ENCODE data around the gene PROM2.
"Not testable (repeated sequence)": the region's sequence is repeated elsewhere in the genome, so short reads cannot be mapped to it uniquely, and the experiment has no call there.

The PROM2 gene

DNA sequence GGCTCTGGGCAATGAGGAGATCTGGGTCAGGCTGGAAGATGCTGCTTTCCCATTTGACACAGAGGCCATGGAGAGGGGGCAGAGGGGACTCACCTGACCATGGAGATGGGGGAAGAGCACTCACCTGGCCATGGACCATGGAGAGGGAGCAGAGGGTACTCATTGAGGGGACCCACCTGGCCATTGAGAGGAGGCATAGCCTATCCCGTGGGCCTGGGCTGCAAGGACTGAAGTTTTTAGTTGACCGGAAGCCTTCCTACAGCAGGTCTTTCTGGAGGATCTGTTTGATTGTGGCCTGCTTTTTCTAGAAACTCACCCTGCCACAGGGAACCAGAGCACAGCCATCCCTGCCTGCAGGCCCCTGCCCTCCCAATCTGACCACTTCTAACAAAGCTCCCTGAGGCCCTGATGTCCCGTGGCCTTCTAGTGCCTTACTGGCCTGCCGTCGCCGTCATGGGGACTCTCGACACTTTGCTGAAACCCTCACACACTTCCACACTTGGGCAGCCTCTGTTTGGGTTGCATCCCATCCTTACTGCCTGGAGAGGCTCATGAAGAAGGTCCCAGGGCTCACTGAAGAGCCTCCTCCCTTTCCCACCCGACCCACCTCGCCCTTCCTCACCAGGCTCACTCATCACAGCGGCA, 5.1 kb upstream of the PROM2 start:
- TF ChIP-seq, protein P1, sequence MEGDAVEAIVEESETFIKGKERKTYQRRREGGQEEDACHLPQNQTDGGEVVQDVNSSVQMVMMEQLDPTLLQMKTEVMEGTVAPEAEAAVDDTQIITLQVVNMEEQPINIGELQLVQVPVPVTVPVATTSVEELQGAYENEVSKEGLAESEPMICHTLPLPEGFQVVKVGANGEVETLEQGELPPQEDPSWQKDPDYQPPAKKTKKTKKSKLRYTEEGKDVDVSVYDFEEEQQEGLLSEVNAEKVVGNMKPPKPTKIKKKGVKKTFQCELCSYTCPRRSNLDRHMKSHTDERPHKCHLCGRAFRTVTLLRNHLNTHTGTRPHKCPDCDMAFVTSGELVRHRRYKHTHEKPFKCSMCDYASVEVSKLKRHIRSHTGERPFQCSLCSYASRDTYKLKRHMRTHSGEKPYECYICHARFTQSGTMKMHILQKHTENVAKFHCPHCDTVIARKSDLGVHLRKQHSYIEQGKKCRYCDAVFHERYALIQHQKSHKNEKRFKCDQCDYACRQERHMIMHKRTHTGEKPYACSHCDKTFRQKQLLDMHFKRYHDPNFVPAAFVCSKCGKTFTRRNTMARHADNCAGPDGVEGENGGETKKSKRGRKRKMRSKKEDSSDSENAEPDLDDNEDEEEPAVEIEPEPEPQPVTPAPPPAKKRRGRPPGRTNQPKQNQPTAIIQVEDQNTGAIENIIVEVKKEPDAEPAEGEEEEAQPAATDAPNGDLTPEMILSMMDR (IDR thresholded peaks at IDR 0.05; ENCODE audit: low read depth, low read length, missing control alignments) = no peak
- no peak for DNase-seq (ENCODE audit: low read depth)
- no peak overlapping the region for H3K4me3 ChIP-seq (ENCODE audit: low read depth, low read length)

DNA sequence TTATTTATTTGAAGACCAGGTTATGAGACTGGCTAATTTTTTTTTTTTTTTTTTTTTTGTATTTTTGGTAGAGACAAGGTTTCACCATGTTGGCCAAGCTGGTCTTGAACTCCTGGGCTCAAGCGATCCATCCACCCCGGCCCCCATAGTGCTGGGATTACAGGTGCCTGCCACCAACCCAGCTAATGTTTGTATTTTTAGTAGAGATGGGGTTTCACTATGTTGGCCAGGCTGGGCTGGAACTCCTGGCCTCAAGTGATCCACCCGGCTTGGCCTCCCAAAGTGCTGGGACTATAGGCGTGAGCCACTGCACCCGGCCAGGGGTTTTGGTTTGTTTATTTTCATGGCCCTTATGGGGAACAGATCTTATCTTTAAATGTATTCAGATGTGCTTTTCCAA, 4.5 kb upstream of the PROM2 start:
- DNase-seq (ENCODE audit: low read depth); H3K4me3 ChIP-seq (ENCODE audit: low read depth, low read length): not testable (repeated sequence)

DNA sequence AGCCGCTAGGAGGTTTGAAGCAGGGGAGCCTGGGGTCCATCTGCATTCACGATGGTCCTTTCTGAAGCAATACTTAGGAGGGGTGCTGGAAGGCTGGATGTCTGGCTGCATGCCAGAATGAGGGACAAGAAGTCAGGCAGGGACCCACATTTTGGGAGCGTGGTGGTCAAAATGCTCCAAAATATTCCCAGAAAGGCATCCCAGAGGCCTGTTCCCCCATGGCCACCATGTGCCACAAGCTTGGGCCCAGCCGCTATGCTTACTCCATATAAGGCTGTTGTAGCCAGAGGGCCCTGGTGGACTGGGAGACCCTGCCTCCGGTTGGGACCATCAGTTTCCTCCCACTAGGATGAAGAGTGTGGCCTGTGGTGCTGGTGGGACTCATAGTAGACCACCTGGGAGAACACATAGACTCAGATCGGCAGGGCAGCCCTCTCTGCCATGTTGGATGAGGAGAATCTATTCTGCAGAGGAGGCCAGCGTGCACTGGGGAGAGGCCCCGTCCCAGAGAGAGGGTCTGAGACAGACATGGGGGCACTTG, 3.6 kb upstream of the PROM2 start:
- no peak for DNase-seq (ENCODE audit: low read depth)
- no peak overlapping the region for H3K4me3 ChIP-seq (ENCODE audit: low read depth, low read length)
- TF ChIP-seq, protein P1 (IDR thresholded peaks at IDR 0.05; ENCODE audit: low read depth, low read length, missing control alignments) = no peak

DNA sequence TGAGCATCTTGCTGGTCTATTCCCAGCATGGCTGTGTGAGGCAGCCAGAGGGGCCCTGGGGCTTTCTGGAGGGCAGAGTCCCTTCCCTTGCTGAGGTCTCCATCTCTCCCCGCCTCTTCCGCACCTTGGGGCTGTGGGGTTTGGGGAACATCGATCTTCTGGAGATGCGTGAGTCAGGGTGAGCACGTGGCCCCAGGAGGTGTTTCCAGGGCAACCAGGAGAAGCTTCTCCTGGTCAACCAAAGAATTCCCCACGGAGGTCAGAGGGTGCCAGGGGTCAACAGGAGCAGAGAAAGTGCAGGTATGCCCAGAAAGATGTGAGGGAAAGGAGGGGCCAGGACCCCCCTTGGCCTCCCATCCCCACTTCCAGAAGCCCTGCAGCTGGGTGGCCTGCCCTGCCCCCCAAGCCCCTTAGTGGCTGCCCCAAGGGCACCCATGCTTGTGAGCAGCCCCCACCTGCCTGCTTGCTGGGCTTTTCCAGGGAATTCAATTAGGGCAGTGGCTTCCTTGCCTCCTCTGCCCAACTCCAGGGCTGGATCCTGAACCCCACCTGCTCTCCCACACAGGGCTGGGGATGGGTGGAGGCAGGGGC, 2.8 kb upstream of the PROM2 start:
- no peak overlapping the region for H3K4me3 ChIP-seq (ENCODE audit: low read depth, low read length)
- DNase-seq (ENCODE audit: low read depth) = no peak
- TF ChIP-seq, protein P1 (IDR thresholded peaks at IDR 0.05; ENCODE audit: low read depth, low read length, missing control alignments) = no peak

DNA sequence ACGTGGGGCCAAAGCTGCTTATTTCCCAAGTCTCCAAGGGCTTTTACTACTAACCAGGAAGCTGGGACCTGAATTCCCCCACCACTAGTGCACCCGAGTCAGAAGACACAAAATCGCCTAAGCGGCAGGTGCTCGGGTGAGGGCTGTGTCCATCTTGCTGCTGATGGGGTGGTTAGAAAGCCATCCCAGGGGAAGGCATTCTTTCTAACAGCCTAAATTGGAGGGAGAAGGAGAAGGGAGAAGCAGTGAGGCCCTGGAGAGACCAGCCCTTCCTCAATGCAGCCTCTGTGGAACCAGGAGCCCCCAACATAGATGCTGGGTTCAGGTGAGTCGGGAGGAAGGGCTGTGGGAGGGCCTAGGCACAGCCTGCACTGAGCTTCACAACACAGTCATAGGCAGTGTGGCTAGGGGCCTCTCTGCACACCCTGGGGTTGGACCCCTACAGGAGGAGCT, 1.9 kb upstream of the PROM2 start:
- no peak overlapping the region for H3K4me3 ChIP-seq (ENCODE audit: low read depth, low read length)
- TF ChIP-seq, protein P1 (IDR thresholded peaks at IDR 0.05; ENCODE audit: low read depth, low read length, missing control alignments) = no peak
- DNase-seq (ENCODE audit: low read depth) = no peak

DNA sequence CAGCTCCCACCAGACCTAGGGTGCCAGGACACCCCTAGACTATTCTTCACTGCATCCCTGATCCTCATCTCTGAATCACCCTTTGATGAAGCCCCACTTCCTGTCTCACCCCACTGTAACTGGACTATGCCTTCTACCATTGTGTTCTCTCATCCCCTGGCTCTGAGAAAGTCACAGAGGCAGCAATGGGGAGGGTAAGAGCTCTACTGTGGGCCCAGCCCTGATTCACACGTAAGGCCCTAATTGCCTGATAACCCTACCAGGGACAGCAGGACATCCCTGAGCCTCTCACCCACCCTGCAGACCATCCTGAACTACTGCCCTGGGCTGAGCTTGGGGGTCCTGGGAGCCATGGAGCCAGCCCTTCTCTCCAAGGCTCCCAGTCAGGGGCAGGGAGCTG, 1.5 kb upstream of the PROM2 start:
- TF ChIP-seq, protein P1 (IDR thresholded peaks at IDR 0.05; ENCODE audit: low read depth, low read length, missing control alignments) = no peak
- no peak overlapping the region for H3K4me3 ChIP-seq (ENCODE audit: low read depth, low read length)
- DNase-seq (ENCODE audit: low read depth) = no peak

DNA sequence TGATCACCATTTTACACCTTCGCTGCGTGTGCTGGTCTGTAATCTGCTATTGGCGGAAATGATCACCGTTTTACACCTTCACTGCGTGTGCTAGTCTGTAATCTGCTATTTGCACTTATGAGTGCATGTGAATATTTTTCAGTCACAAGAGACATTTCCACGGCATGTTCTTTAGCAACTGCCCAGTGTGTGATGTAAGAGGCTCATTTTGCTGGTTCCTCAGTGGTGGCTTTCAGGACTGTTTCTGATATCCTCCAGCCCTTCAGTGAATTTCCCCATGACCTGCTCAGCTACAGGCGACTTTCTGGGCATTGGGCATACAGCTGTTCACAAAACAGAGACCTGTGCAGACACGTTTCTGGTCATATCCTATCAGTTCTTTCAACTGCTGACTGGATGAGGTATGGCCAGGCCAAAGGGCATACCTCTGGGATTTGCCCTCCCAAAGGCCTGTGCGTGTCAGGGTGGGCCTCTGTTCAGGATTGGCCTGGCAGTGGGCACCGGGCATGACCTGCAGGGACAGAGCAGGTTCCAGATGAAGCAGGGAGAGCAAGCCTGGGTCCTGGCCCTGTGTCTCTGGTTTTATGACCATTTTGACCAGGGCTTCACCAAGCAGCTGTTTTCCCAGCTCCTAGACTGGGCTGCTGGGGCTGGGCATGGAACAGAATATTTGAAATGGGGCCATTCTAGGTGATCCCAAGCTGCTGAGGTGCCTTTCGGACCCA, 521 bp upstream of the PROM2 start:
- TF ChIP-seq, protein P1 (IDR thresholded peaks at IDR 0.05; ENCODE audit: low read depth, low read length, missing control alignments) = no peak
- H3K4me3 ChIP-seq (ENCODE audit: low read depth, low read length) = no peak overlapping the region
- DNase-seq (ENCODE audit: low read depth) = no peak
